ENCODE data around the gene GABBR1.
A peak's percentile ranks its signal among the peaks of the same experiment; 100 is the strongest.

Gene GABBR1

GRCh38 chr6:29649701-29650673, 17.0 kb upstream of the GABBR1 start (continued):
- TF ChIP-seq ZNF623 (tag by site-specific recombination; IDR thresholded peaks at IDR 0.05), result no peak
- no peak for TF ChIP-seq ZNF830 (tag by site-specific recombination; IDR thresholded peaks at IDR 0.05; ENCODE audit: low read depth)
- no peak for TF ChIP-seq PRDM2 (tag by site-specific recombination; IDR thresholded peaks at IDR 0.05; ENCODE audit: borderline replicate concordance)
- TF ChIP-seq ZNF324 (tag by site-specific recombination; IDR thresholded peaks at IDR 0.05), result peak; percentile 39; the same call in 1 of the 2 replicates
- peak; percentile 46; the same call in 1 of the 2 replicates for TF ChIP-seq PATZ1 (tag by site-specific recombination; IDR thresholded peaks at IDR 0.05)
- no peak for TF ChIP-seq REST (tag by site-specific recombination; IDR thresholded peaks at IDR 0.05)
- TF ChIP-seq ZNF274 (IDR thresholded peaks at IDR 0.05; ENCODE audit: low read length), result no peak
- TF ChIP-seq ZNF274 (tag by site-specific recombination; IDR thresholded peaks at IDR 0.05; ENCODE audit: borderline replicate concordance), result no peak
- no peak for TF ChIP-seq ZBTB49 (tag by site-specific recombination; IDR thresholded peaks at IDR 0.05; ENCODE audit: low read depth)
- peak; percentile 97 for TF ChIP-seq ATF2 (tag by site-specific recombination; IDR thresholded peaks at IDR 0.05; ENCODE audit: low read depth)
- TF ChIP-seq ZNF555 (tag by site-specific recombination; conservative IDR thresholded peaks at IDR 0.05), result no peak
- TF ChIP-seq MYNN (tag by site-specific recombination; IDR thresholded peaks at IDR 0.05; ENCODE audit: borderline replicate concordance), result no peak
- no peak for TF ChIP-seq SALL2 (tag by site-specific recombination; IDR thresholded peaks at IDR 0.05; ENCODE audit: borderline replicate concordance)
- TF ChIP-seq ZNF426 (tag by site-specific recombination; IDR thresholded peaks at IDR 0.05), result no peak
- TF ChIP-seq ZNF776 (tag by site-specific recombination; IDR thresholded peaks at IDR 0.05; ENCODE audit: borderline replicate concordance), result no peak
- TF ChIP-seq SCRT1 (tag by site-specific recombination; IDR thresholded peaks at IDR 0.05; ENCODE audit: borderline replicate concordance), result peak; percentile 89
- peak; percentile 81 for TF ChIP-seq ZNF600 (tag by site-specific recombination; IDR thresholded peaks at IDR 0.05)
- TF ChIP-seq ZNF704 (tag by site-specific recombination; IDR thresholded peaks at IDR 0.05), result no peak
- peak; percentile 97 for TF ChIP-seq ZNF561 (tag by site-specific recombination; IDR thresholded peaks at IDR 0.05; ENCODE audit: borderline replicate concordance)
- TF ChIP-seq ZNF510 (tag by site-specific recombination; IDR thresholded peaks at IDR 0.05; ENCODE audit: insufficient replicate concordance), result no peak

Measured in HEK293 (cell line).